GM19438 (cell line): ENCODE data around the gene KATNB1.

Experiments
- ATAC-seq: cut with Tn5 transposase; IDR thresholded peaks from one replicate; pipeline ENCODE4 v1.9.1; 2021; ENCODE audit warnings: low read depth; ENCODE audit not compliant: unreplicated experiment

The KATNB1 gene, protein sequence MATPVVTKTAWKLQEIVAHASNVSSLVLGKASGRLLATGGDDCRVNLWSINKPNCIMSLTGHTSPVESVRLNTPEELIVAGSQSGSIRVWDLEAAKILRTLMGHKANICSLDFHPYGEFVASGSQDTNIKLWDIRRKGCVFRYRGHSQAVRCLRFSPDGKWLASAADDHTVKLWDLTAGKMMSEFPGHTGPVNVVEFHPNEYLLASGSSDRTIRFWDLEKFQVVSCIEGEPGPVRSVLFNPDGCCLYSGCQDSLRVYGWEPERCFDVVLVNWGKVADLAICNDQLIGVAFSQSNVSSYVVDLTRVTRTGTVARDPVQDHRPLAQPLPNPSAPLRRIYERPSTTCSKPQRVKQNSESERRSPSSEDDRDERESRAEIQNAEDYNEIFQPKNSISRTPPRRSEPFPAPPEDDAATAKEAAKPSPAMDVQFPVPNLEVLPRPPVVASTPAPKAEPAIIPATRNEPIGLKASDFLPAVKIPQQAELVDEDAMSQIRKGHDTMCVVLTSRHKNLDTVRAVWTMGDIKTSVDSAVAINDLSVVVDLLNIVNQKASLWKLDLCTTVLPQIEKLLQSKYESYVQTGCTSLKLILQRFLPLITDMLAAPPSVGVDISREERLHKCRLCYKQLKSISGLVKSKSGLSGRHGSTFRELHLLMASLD

GRCh38 chr16:57735755-57736418 lies at the start of gene KATNB1:
TSS of gene KATNB1 (plus strand) at chr16:57735770. CDS start at chr16:57737244, 1,474 bp downstream.
- no peak for ATAC-seq

DNA sequence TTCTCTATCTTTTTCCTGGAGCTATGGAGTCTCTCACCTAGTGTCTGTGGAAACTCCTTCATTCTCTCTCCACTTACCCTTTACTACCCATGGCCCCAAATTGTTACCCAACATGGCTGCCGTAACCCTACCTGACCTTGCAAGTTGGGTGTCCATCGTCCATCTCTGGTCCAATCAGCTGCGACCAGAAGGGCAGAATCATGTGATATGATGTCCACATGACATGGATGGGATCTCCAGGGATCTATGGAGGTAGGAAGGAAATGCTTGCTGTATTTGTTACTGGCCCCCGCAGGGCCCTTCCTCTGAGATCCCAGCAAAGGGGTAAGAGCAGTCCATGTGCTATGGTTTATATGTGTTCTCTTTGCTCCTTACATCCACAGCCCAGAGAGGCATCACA lies 49.0 kb upstream of the KATNB1 start:
- no peak for ATAC-seq

- no peak for ATAC-seq
These were observed 48.1 kb upstream of the KATNB1 start for GRCh38 chr16:57687363-57687929.

DNA sequence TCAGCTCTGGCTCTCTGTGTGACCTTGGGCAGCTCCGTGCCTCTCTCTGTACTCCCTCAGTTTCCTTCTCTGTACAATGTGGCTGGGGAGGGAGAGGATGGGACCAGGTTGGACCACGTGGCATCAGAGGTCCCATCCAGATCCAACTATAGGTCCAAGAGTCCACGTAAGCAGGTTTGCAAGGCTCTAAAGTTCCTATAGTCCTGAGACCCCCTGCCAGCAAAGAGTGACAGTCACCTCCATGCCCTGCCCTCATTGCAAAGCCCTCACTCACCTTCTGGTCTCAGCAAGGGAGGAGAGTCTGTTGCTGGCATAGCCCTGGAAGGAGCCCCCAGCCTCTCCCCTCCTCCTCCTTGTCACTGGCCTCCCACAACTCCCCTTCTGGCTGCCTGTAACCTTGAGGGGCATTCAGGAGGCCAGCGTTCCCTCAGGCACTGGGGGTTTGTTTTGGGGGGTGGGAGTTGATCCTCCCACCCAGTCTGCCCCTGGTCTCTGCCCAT lies 47.0 kb upstream of the KATNB1 start:
- no peak for ATAC-seq

DNA sequence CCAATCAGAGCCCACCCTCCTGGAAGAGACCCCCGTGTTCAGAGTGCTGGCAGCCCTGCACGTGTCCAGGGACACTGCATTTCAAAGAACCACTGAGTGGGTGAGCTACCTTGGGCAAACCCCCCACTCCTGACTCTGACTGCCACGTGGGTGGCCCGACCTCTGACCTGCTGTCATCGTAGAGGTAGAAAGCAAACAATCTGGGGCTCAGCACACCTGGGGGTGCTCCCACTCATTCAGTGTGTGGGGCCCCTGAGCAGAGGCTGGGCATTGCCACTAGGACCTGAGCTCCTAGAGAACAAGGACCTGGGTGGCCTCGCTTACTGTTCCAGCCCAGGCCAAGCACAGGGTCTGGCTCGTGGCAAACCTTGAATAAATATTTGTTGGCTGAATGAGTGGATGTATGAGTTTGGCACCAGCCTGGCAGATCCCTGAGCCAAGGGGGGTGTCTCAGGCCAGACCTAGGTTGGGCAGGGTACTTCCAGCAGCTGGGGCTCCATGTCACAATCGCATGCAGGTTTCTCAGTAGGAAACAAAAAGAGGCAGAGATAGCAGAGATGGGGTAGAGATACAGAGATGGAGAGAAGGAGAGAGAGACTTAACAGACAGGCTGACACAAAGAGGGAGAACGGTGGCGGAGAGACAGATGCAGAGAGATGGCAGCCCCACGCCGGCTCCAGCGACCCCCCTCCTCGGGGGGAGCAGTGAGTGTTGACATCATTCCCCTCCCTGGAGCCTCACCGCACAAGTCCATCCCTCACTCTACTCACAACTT lies 46.4 kb upstream of the KATNB1 start:
- no peak for ATAC-seq

DNA sequence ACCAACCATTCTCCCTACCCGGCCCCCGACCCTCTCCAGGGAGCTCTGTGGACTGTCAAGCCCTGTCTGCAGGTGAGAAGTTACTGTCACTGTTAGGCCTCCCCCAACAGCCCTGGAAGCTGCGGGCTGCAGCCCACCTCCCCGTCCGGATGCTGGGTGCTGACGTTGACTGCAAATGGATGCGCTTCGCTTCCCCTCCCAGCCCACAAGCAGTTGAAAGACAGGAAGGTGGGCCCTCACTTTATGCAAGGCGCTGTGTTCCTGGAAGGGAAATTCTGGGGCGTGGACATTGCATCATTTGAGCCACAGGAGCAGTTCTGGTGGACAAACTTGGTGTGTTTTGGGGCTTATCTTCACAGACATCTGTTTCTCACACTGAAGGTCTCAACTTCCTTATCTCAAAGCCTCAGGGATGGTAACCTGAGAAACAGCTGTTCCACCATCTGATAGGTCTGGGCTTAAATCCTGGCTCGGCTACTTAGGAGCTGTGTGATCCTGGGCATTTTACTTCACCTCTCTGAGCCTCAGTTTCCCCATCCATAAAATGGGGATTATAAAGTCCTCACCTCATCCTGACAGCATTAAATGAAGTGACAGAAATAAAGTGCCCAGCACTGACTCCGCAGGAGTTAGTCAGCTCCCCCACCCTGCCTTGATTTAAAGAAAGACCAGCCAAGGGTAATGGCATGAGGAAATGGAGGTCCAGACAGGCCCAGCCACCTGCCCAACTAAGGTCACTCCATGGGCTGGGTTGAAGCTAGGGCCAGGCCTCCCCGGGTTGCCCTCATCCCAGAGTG lies 45.6 kb upstream of the KATNB1 start:
- ATAC-seq, result peak; percentile 77

- ATAC-seq, result no peak
These were observed 44.6 kb upstream of the KATNB1 start for GRCh38 chr16:57690782-57691471.

DNA sequence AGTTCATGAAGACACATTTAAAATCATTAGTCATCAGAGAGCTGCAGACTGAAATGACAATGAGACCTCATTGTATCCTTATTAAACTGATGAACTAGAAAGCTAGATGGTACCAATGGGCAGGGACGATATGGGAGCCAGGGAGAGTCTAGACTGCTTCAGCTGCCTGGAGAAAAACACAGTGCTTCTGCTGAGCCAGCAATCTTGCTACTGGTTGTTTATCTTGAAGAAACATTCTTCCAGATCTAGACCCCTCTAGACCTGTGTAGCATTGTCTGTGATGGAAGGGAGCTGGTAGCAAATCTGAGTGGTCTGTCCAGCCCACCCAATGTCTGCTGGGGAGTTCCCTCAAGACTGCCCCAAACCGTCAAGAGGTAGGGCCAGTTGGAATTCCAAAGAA lies 42.9 kb upstream of the KATNB1 start:
- ATAC-seq, result no peak

DNA sequence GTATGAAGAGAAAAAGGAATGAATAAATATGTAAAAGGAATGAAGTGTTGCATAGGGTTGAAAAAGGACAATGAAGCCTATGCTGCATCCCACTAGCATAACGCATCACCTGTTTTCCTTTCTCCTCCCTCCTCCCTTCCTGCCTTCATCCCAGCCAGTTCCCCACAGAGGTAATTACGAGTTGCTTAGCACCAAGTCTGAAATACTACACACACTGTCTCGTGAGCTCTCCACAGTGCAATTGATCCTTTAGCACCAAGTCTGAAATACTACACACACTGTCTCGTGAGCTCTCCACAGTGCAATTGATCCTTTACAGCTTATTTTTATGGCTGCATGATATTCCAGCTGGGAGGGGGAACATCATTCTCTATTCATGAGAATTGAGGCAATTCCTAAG lies 42.0 kb upstream of the KATNB1 start:
- ATAC-seq, result no peak

GRCh38 chr16:57694231-57694724 lies 41.3 kb upstream of the KATNB1 start:
- ATAC-seq, result no peak

- no peak for ATAC-seq
These were observed 40.6 kb upstream of the KATNB1 start, which contains the start of gene DRC7 for GRCh38 chr16:57694725-57695679. TSS of gene DRC7 (plus strand) at chr16:57694806. CDS start at chr16:57697950, 3,144 bp downstream.

- ATAC-seq, result no peak
These were observed 39.9 kb upstream of the KATNB1 start for GRCh38 chr16:57695680-57696069.

GRCh38 chr16:57696240-57696639 lies 39.3 kb upstream of the KATNB1 start:
- no peak for ATAC-seq

DNA sequence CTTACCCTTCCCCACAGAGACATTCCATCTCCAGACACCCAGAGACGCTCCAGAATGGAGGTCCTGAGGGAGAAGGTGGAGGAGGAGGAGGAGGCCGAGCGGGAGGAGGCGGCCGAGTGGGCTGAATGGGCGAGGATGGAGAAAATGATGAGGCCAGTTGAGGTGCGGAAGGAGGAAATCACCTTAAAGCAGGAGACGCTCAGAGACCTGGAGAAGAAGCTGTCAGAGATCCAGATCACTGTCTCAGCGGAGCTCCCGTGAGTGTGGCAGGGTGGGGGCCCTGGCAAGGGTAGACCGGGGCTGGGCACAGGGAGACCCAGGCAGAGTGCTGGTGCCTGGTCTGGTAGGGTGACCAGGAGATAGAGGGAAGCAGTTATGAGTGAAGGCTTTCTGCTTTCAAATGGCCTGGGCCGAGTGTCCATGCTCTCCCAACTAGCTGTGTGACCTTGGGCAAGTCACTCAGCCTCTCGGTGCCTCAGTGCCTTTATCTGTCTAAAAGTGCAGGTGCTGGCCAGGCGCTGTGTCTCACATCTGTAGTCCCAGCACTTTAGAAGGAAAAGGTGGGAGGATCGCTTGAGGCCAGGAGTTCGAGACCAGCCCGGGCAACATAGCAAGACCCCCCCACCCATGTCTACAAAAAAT lies 37.6 kb upstream of the KATNB1 start:
- no peak for ATAC-seq

- ATAC-seq, result no peak
These were observed 36.7 kb upstream of the KATNB1 start for GRCh38 chr16:57698812-57699405.

DNA sequence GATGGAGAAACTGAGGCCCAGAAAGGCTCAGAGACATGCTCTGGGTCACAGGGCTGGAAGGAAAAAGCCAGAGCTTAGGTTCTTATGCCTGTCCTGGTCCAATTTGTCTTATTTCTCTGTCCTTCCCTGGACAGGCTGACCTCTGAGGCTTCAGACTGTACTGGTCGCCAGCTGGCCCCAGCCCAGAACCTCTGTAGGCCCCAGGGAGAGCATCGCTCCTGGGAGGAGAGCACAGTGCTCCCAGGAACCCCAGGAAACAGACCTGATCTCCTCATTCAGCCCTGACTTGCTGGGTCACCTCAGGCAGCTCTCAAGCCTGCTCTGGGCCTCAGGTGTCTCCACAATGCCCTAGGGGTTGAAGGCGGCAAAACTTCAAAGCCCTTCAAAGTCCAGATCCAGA lies 36.1 kb upstream of the KATNB1 start:
- no peak for ATAC-seq

DNA sequence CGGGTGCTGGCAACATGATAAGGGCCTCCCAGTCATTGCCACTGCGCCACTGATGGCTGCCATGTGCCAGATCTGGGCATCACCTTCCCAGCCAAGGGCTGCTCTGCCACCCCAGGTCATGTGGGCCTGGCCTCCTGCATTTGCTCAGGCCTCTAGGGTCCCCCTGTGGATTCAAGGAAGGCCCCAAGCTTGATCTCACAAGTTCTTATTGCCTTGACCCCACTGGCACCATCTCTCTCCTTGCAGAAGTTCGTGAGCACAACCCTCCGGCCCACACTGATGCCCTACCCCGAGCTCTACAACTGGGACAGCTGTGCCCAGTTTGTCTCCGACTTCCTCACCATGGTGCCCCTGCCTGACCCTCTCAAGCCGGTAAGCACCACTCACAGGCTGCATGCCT lies 35.7 kb upstream of the KATNB1 start:
- ATAC-seq, result no peak
